22Rv1 (cell line): Measurements from ENCODE around the gene IL6ST.
"Not testable (repeated sequence)": the region's sequence is repeated elsewhere in the genome, so short reads cannot be mapped to it uniquely, and the experiment has no call there.

Experiments used
- H3K27ac ChIP-seq: fragments of 450-650 bp; 2 replicates; pipeline ENCODE4 v1.5.1; 2017
- CTCF ChIP-seq: fragments of 450-650 bp; IDR thresholded peaks from 2 replicates; pipeline ENCODE4 v1.5.1; 2017; ENCODE audit warnings: mild to moderate bottlenecking
- ZFX ChIP-seq: fragments of 450-650 bp; IDR thresholded peaks from 2 replicates; pipeline ENCODE4 v1.6.1; 2017; ENCODE audit warnings: antibody characterized with exemption, borderline replicate concordance

IL6ST gene

GRCh38 chr5:56025151-56025885 is 30.6 kb upstream of the IL6ST start:
- no peak overlapping the region for H3K27ac ChIP-seq
- TF ChIP-seq ZFX (no peak), CTCF (no peak)

- TF ChIP-seq ZFX (no peak), CTCF (no peak)
- H3K27ac ChIP-seq = no peak overlapping the region
Measured at GRCh38 chr5:56024810-56025150, 30.0 kb upstream of the IL6ST start.

GRCh38 chr5:56023296-56023695 is 28.5 kb upstream of the IL6ST start:
- H3K27ac ChIP-seq = no peak overlapping the region
- TF ChIP-seq CTCF (no peak), ZFX (no peak)

- no peak for TF ChIP-seq CTCF
- TF ChIP-seq ZFX = no peak
- no peak overlapping the region for H3K27ac ChIP-seq
Measured at GRCh38 chr5:56019306-56020272, 24.8 kb upstream of the IL6ST start.

- TF ChIP-seq ZFX (no peak), CTCF (no peak)
- H3K27ac ChIP-seq = no peak overlapping the region
Measured at GRCh38 chr5:56018832-56019231, 24.1 kb upstream of the IL6ST start.

- H3K27ac ChIP-seq = not testable (repeated sequence)
Measured at GRCh38 chr5:56014701-56015100, 19.9 kb upstream of the IL6ST start.

GRCh38 chr5:56013939-56014338 is 19.2 kb upstream of the IL6ST start:
- peak overlapping the region; percentile 39; the same call in 1 of the 2 replicates for H3K27ac ChIP-seq

GRCh38 chr5:56012281-56012963 is 17.7 kb upstream of the IL6ST start:
- H3K27ac ChIP-seq = no peak overlapping the region
- no peak for TF ChIP-seq CTCF
- TF ChIP-seq ZFX = no peak
